Measurements from ENCODE around the gene ZKSCAN4.

ZKSCAN4 gene

GRCh38 chr6:28248916-28249315 lies 3.2 kb downstream of the ZKSCAN4 start:
- DNase-seq = no peak

GRCh38 chr6:28245206-28245941 lies 6.7 kb downstream of the ZKSCAN4 start:
- DNase-seq = no peak

DNA sequence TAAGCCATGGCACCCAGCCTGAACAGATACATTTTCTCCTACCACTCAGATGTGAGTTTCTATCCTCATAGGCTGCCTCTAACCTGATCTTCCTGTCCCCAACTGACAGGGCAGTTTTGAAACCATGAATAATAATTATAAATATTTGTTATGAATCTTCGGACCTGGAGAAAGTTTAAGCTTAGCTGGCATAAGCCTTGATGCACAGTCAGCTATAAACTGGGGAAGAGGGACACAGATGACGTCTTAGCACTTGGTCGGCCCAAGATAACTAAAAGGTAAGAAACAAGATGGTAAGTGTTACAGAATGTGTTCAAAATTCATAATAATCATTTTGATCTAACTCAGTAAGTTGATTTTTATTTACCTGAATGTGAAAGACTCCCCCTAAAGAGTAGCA lies 8.1 kb downstream of the ZKSCAN4 start:
- no peak for DNase-seq

- DNase-seq = no peak
Observed at GRCh38 chr6:28240471-28240870, 11.6 kb downstream of the ZKSCAN4 start.

DNA sequence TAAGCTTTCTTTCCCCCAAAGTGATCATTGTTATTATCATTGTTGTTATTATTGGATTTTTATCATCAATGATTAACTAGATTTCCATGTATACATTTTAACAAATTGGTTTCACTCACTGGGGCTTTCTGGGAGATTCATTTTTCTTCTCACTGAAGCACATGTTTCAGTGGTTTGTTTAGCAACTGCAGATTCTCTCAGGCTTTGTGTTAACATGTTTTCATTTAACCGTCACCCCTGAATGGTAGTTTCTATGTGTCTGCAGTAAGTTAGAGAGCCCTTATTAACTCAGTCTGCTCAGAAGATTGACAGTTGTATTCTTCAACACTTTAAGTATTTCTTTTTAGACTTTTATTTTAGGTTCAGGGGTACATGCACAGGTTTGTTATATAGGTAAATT lies 12.4 kb downstream of the ZKSCAN4 start:
- no peak for DNase-seq

DNA sequence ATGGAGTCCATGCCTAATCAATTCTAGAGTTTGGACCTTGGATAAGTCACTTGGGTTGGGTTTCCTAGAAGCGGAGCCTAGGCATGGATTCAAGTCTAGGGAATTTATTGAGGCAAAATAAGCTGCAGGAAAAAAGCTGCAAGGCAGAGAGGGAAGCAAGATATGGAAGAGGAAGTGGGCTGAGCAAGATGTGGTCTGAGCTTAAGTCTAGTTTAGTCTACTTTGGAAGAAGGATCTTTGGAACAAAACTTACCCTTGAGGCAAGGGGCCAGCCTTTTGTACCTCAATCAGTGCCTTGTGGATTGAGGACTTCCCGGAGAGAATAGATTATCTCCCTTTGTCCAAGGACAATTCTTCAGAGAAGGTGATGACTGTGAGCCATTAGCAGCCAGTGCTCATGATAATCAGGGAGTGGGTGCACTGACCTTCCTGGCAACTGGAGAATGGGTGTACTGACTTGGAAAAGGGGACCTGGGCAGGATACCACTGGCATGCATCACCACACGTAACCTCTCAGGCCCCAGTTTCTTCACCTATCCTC lies 16.1 kb downstream of the ZKSCAN4 start:
- DNase-seq = no peak

GRCh38 chr6:28232785-28233184 lies 19.3 kb downstream of the ZKSCAN4 start:
- no peak for DNase-seq

- no peak for DNase-seq
Observed at GRCh38 chr6:28226460-28226859, 25.6 kb downstream of the ZKSCAN4 start.

GRCh38 chr6:28225056-28225834 lies 26.8 kb downstream of the ZKSCAN4 start, which contains the start of gene ZSCAN9:
Gene ZSCAN9, plus strand, starts transcription at chr6:28225275. Its CDS starts 1,810 bp downstream, at chr6:28227085.
- DNase-seq = no peak

GRCh38 chr6:28224131-28225055 lies 27.7 kb downstream of the ZKSCAN4 start:
- no peak for DNase-seq

DNA sequence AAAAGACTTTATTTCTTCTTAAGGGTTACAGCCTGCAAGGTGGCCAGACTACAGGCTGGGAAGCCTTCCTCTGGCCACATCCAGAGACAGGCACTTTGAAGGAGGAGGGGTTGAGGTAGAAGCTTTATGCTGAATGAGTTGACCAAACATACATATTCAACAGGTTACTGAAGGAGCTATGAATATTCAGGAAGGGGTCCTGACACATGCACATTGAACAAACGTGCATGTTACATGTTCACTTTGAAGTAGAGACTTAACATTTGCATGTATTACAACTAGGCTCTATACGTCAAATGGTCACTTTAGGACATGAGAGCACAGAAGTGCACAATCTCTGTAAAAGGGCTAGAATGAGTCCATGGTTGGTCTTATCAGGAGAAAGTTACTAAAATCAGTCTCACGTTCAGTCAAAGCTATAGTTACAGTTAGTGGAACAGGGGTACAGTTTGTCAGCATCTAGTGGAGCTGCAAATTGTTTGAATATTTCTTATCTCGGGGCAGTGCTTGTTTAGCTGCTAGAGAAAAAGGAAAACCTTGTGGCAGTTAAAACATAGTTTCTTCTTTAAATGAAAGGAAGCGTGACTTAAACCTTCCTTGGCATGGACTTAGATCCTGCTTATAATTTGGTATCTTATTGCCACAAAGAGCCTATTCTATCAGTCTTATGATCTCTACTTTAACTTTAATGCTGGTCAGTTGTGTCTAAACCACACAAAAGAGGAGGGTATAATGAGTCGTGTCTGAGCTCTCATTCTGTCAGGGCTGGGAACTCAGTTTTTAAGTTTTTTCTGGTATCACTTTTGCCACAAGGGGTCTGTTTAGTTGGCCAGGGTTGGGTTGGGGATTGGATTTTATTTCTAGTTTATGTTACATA lies 31.6 kb downstream of the ZKSCAN4 start:
- DNase-seq = no peak

- no peak for DNase-seq
Observed at GRCh38 chr6:28218312-28219248, 33.5 kb downstream of the ZKSCAN4 start.

- no peak for DNase-seq
Observed at GRCh38 chr6:28217890-28218289, 34.2 kb downstream of the ZKSCAN4 start.

DNA sequence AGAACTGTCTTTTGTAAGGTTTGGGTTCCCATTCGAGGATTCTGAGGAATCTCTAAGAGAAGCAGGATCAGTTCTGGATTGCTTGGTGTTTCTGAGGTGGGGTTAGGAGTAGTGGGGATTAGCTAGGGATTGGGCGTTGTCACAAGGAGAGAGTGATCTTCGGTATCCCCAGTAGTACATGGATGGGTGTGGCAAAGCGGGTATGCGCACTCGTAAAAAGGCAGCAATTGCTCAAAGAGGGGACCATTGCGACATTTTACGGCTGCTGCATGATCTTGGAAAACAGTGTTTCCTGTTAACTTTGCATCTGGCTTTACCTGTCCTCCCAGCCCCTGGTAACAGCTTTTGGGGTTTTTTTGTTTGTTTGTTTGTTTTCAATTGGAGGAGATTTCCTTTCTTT lies 36.6 kb downstream of the ZKSCAN4 start:
- no peak for DNase-seq

DNA sequence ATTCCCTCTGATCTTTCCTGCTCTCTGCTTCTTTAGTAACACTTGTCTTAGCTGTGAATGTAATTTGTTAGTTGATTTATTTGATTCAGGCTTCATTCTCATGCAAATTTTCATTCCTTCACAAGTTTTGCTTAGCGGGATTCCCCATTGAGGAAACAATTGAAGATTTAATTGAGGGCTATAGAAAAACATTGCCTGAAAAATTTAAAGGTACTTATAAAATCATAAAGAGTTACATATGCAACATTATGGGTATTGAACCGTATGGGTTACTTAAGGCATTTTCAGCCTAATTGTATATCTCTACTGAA lies 38.9 kb downstream of the ZKSCAN4 start:
- DNase-seq = no peak

GRCh38 chr6:28212510-28213212 lies 39.4 kb downstream of the ZKSCAN4 start:
- DNase-seq = no peak

GRCh38 chr6:28211840-28212509 lies 40.1 kb downstream of the ZKSCAN4 start:
- DNase-seq = no peak

DNA sequence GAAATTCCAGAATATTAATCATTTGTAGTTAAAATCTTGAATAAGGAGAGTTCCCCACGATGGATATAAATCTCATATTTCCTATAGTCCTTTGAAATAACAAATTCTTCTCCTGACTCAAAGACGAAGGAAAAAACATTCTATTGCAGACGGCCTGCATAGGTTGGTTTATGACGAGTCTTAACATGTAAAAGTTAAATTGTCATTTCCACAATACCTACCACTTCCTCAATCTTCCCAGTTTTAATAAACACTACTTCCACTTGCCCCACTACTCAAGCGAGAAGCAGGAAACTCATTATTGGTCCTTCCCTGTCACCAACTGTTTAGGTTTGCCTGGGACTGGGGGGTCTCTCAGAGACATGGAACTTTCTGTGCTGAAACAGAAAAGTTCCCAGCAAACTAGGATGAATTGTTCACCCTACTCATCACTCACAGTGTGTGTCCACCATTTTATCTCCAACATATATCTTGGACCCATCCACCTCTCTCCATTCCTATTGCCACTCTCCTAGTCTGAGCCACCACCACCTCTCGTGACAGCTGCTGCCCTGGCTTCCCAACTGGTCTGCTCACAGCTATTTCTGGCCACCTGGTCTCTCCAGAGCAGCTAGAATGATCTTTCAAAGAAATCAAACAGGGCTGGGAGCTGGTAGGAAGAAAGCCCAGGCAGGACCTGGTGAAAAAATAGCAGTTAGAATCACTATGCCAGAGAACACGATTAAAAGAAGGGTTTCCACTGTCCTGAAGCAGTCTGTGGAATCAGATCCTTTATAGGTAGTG lies 42.1 kb downstream of the ZKSCAN4 start:
- no peak for DNase-seq
